Stimulated activated naive B cell treated with anti-CD40 and anti-IgM and Interleukin-4, amounts not matched to agents 10 μg/mL and 1 μg/mL and 100 μg/mL, for 72 hours (primary cell): ENCODE data around the gene CALR.
A peak's percentile ranks its signal among the peaks of the same experiment; 100 is the strongest.
"Not testable (repeated sequence)": the region's sequence is repeated elsewhere in the genome, so short reads cannot be mapped to it uniquely, and the experiment has no call there.

ENCODE experiments used
- ATAC-seq, 2 donors: fragments of 150-1000 bp; cut with Tn5 transposase; replicated peaks; 2 replicates each; pipeline ENCODE4 v1.10.0; 2021; ENCODE audit warnings: moderate library complexity in 1 of 2
- DNase-seq: peaks from one replicate; pipeline ENCODE4 v3.0.0; 2021
- H3K27ac Mint-ChIP-seq: one replicate; pipeline ENCODE4 v1.8.0; 2022; ENCODE audit warnings: mild to moderate bottlenecking, mixed read lengths
- H3K27me3 Mint-ChIP-seq, 2 donors: one replicate each; pipeline ENCODE4 v1.8.0; 2022; ENCODE audit warnings: mixed read lengths in 2 of 2
- H3K36me3 Mint-ChIP-seq, 2 donors: one replicate each; pipeline ENCODE4 v1.8.0; 2022; ENCODE audit warnings: mixed read lengths in 2 of 2, mild to moderate bottlenecking in 1 of 2
- H3K4me1 Mint-ChIP-seq, 2 donors: one replicate each; pipeline ENCODE4 v1.8.0; 2022; ENCODE audit warnings: mixed read lengths in 2 of 2, mild to moderate bottlenecking in 1 of 2
- H3K4me3 Mint-ChIP-seq, 2 donors: one replicate each; pipeline ENCODE4 v1.8.0; 2022; ENCODE audit warnings: mild to moderate bottlenecking in 2 of 2, mixed read lengths in 2 of 2, moderate library complexity in 1 of 2
- H3K9me3 Mint-ChIP-seq, 2 donors: one replicate each; pipeline ENCODE4 v1.8.0; 2022; ENCODE audit warnings: mixed read lengths in 2 of 2, mild to moderate bottlenecking in 1 of 2

Gene CALR

GRCh38 chr19:12953799-12954611 lies 15.6 kb downstream of the CALR start:
- Mint-ChIP-seq H3K4me1 (peaks cover 38 to 52% of the 10 kb centered on the region in 2 donors), H3K9me3 (no peaks in the 10 kb centered on the region), H3K27ac (peak overlapping the region; percentile 93), H3K36me3 (peaks cover 37 to 60% of the 10 kb centered on the region in 2 donors), H3K27me3 (no peaks in the 10 kb centered on the region), H3K4me3 (peak overlapping the region in 1 of 2 donors; percentile 63)
- DNase-seq, result no peak
- peak in 1 of 2 donors; percentile 14 for ATAC-seq

- H3K4me1 Mint-ChIP-seq, result peaks cover 38 to 50% of the 10 kb centered on the region in 2 donors
- H3K4me3 Mint-ChIP-seq, result peak overlapping the region in 1 of 2 donors; percentile 63
- DNase-seq, result no peak
- ATAC-seq, result no peak
- no peaks in the 10 kb centered on the region for H3K9me3 Mint-ChIP-seq
- peaks cover 34 to 56% of the 10 kb centered on the region in 2 donors for H3K36me3 Mint-ChIP-seq
- H3K27me3 Mint-ChIP-seq, result no peaks in the 10 kb centered on the region
- peak overlapping the region; percentile 93 for H3K27ac Mint-ChIP-seq
These were observed 16.2 kb downstream of the CALR start for GRCh38 chr19:12954612-12954962.

- not testable (repeated sequence) for DNase-seq, ATAC-seq, H3K9me3 Mint-ChIP-seq, H3K27me3 Mint-ChIP-seq
- H3K36me3 Mint-ChIP-seq, result peaks cover 27 to 46% of the 10 kb centered on the region in 2 donors
- peak overlapping the region; percentile 94 for H3K27ac Mint-ChIP-seq
- peaks cover 32 to 41% of the 10 kb centered on the region in 2 donors for H3K4me1 Mint-ChIP-seq
- H3K4me3 Mint-ChIP-seq, result peak overlapping the region; percentile 95 to 96
These were observed 17.2 kb downstream of the CALR start for GRCh38 chr19:12955575-12955974.

GRCh38 chr19:12955996-12956395 lies 17.6 kb downstream of the CALR start:
- ATAC-seq (no peak), DNase-seq (no peak)
- peak overlapping the region; percentile 94 for H3K27ac Mint-ChIP-seq
- no peaks in the 10 kb centered on the region for H3K9me3 Mint-ChIP-seq
- H3K4me1 Mint-ChIP-seq, result peaks cover 32 to 41% of the 10 kb centered on the region in 2 donors
- peak overlapping the region; percentile 95 to 96 for H3K4me3 Mint-ChIP-seq
- peaks cover 24 to 43% of the 10 kb centered on the region in 2 donors for H3K36me3 Mint-ChIP-seq
- H3K27me3 Mint-ChIP-seq, result no peaks in the 10 kb centered on the region

GRCh38 chr19:12956446-12957388 lies 18.3 kb downstream of the CALR start, which contains the start of gene GADD45GIP1:
GADD45GIP1 (minus strand) TSS chr19:12957223; CDS start chr19:12957212, 11 bp downstream.
- Mint-ChIP-seq H3K9me3 (no peaks in the 10 kb centered on the region), H3K27ac (peak within 1 kb of the TSS; percentile 100), H3K27me3 (no peaks in the 10 kb centered on the region), H3K36me3 (peaks cover 18 to 36% of the 10 kb centered on the region in 2 donors), H3K4me1 (peaks cover 32 to 41% of the 10 kb centered on the region in 2 donors), H3K4me3 (peak within 1 kb of the TSS; percentile 95 to 96)
- DNase-seq (peak; percentile 84), ATAC-seq (peak; percentile 93 to 95)

DNA sequence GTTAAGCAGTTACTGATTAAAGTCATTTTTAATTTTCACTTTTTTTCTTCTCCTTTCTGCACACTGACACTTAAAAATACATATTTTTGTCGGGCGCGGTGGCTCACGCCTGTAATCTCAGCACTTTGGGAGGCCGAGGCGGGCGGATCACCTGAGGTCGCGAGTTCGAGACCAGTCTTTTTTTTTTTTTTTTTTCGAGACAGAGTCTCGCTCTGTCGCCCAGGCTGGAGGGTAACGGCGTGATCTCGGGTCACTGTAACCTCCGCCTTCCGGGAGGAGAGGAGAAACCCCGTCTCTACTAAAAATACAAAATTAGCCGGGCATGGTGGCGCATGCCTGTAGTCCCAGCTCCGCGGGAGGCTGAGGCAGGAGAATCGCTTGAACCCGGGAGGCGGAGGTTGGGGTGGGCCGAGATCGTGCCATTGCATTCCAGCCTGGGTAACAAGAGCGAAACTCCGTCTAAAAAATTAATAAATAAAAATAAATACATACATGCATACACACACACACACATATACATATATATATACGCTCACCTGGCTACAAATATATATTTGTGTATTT lies 19.1 kb downstream of the CALR start:
- H3K4me1 Mint-ChIP-seq, result peaks cover 32 to 39% of the 10 kb centered on the region in 2 donors
- peak; percentile 42 to 47 for ATAC-seq
- DNase-seq, result not testable (repeated sequence)

DNA sequence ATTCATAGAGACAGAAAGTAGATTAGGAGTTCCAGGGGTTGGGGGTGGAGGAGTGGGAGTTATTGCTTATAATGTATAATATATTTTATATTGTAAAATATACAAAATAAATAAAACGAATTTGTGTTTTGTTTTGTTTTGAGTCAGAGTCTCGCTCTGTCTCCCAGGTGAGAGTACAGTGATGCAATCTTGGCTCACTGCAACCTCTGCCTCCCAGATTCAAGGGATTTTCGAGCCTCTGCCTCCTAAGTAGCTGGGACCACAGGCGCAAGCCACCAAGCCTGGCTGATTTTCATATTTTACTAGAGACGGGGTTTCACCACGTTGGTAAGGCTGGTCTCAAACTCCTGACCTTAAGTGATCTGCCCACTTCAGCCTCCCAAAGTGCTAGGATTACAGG lies 21.1 kb downstream of the CALR start:
- no peak overlapping the region for H3K27ac Mint-ChIP-seq
- no peak overlapping the region for H3K4me3 Mint-ChIP-seq
- H3K36me3 Mint-ChIP-seq, result peaks cover 2 to 13% of the 10 kb centered on the region in 2 donors
- H3K27me3 Mint-ChIP-seq, result no peaks in the 10 kb centered on the region
- H3K9me3 Mint-ChIP-seq, result peaks cover 0 to 1% of the 10 kb centered on the region in 2 donors
- peaks cover 17 to 19% of the 10 kb centered on the region in 2 donors for H3K4me1 Mint-ChIP-seq
- ATAC-seq (no peak), DNase-seq (no peak)

More for the DNA sequence above, 19.1 kb downstream of the CALR start:
- not testable (repeated sequence) for H3K27me3 Mint-ChIP-seq, H3K9me3 Mint-ChIP-seq
- H3K27ac Mint-ChIP-seq, result peak overlapping the region; percentile 100
- H3K36me3 Mint-ChIP-seq, result peaks cover 14 to 32% of the 10 kb centered on the region in 2 donors
- H3K4me3 Mint-ChIP-seq, result peak overlapping the region; percentile 95 to 96

DNA sequence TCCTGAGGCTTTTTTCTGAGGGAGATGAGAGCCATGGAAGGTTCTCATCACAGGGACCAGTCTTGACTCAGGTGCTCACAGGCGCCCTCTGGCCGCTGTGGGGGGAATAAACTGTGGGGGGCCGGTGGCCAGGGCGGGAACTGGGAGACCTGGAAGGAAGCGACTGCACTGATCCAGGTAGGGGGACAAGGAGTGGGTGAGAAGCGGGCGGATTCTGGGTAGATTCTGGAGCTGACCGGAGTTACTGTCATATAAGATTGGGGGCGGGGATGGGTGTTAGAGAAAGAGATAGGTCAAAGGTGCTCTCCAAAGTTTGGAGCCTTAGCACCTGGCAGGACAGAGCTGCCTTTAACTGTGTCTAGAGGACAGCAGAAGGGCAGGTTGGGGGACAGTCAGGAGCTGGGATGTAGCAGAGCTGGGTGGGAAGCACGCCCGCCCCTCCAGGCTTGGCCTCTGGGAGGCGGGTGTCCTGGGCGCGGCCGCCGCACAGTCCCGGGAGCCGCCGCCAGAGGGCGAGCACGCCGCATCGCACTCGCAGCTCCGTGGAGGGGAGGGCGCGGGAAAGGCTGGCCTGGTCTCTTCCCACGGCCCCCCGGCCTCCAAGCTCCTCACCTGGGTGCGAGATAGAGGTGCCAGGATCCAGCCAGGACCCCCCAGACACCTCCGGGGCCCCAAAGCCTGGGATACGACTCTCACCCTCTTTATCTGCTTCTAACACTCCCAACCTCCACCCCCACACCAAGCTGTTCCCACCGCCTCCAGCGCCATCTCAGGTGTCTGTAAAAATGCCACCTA lies 26.8 kb downstream of the CALR start:
- peak; percentile 97 to 98 for ATAC-seq
- peak; percentile 75 for DNase-seq
- peaks cover 0 to 1% of the 10 kb centered on the region in 2 donors for H3K9me3 Mint-ChIP-seq
- H3K36me3 Mint-ChIP-seq, result no peaks in the 10 kb centered on the region
- H3K27ac Mint-ChIP-seq, result peak overlapping the region; percentile 34
- H3K27me3 Mint-ChIP-seq, result no peaks in the 10 kb centered on the region
- peak overlapping the region; percentile 87 to 89 for H3K4me3 Mint-ChIP-seq
- H3K4me1 Mint-ChIP-seq, result peaks cover 7 to 12% of the 10 kb centered on the region in 2 donors

DNA sequence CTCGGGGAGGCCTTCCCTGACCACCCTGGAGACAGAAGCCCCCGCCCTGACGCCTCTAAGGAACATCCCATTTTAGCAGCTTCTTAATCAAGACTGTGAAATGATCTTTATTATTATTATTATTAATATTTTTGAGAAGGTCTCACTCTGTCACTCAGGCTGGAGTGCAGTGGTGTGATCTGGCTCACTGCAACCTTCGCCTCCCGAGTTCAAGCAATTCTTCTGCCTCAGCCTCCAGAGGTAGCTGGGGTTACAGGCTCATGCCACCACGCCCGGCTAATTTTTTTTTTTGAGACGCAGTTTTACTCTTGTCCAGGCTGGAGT lies 27.4 kb downstream of the CALR start:
- H3K36me3 Mint-ChIP-seq, result no peaks in the 10 kb centered on the region
- DNase-seq, result no peak
- no peak for ATAC-seq
- H3K4me1 Mint-ChIP-seq, result peaks cover 7 to 12% of the 10 kb centered on the region in 2 donors
- no peak overlapping the region for H3K27ac Mint-ChIP-seq
- peak overlapping the region; percentile 67 to 89 for H3K4me3 Mint-ChIP-seq
- no peaks in the 10 kb centered on the region for H3K27me3 Mint-ChIP-seq
- peaks cover 0 to 1% of the 10 kb centered on the region in 2 donors for H3K9me3 Mint-ChIP-seq

DNA sequence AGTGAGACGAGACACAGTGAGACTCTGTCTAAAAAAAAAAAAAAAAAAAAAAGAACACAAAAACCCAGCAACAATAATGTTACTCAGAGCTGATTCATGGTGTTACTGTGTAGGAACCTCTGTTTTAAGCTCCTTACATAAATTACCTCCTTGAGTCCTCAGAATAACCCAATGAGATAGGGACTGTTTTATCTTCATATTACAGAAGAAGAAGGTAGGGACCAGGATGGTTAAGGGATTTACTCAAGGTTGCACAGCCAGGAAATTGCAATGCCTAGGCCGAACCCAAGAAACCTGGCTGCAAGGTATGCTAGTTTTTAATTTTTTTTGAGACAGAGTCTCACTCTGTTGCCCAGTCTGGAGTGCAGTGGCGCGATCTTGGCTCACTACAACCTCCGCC lies 29.5 kb downstream of the CALR start:
- no peak overlapping the region for H3K4me3 Mint-ChIP-seq
- DNase-seq (no peak), ATAC-seq (no peak)
- H3K27ac Mint-ChIP-seq, result no peak overlapping the region
- H3K36me3 Mint-ChIP-seq, result no peaks in the 10 kb centered on the region
- H3K4me1 Mint-ChIP-seq, result peaks cover 5 to 12% of the 10 kb centered on the region in 2 donors
- no peaks in the 10 kb centered on the region for H3K9me3 Mint-ChIP-seq
- H3K27me3 Mint-ChIP-seq, result no peaks in the 10 kb centered on the region

GRCh38 chr19:12969292-12969988 lies 31.0 kb downstream of the CALR start, which contains the start of gene DAND5:
DAND5 (plus strand) TSS chr19:12969576; CDS start chr19:12969661, 85 bp downstream.
- no peak within 1 kb of the TSS for H3K27ac Mint-ChIP-seq
- peaks cover 0 to 5% of the 10 kb centered on the region in 2 donors for H3K27me3 Mint-ChIP-seq

GRCh38 chr19:12970070-12970820 lies 31.8 kb downstream of the CALR start:
- no peak overlapping the region for H3K27ac Mint-ChIP-seq

More at GRCh38 chr19:12969292-12969988, 31.0 kb downstream of the CALR start, which contains the start of gene DAND5:
- no peak for DNase-seq
- Mint-ChIP-seq H3K36me3 (no peaks in the 10 kb centered on the region), H3K4me1 (peaks cover 5 to 12% of the 10 kb centered on the region in 2 donors), H3K4me3 (no peak within 1 kb of the TSS), H3K9me3 (no peaks in the 10 kb centered on the region)
- ATAC-seq, result no peak

More at GRCh38 chr19:12970070-12970820, 31.8 kb downstream of the CALR start:
- no peaks in the 10 kb centered on the region for H3K36me3 Mint-ChIP-seq
- no peak for ATAC-seq
- peaks cover 2 to 7% of the 10 kb centered on the region in 2 donors for H3K4me1 Mint-ChIP-seq
- peaks cover 0 to 10% of the 10 kb centered on the region in 2 donors for H3K27me3 Mint-ChIP-seq
- no peak overlapping the region for H3K4me3 Mint-ChIP-seq
- DNase-seq, result no peak
- H3K9me3 Mint-ChIP-seq, result no peaks in the 10 kb centered on the region
